ENCODE results near the gene ITPRIPL1. TPM values are rescaled to one million over a fixed set of nuclear protein-coding genes. Genes with fewer than 3 reads are reported as not detected.

Gene ITPRIPL1
- polyA plus RNA-seq, 1 of the 3 experiments (the other 2 are of a cell fraction), result 5.0 TPM

GRCh38 chr2:96305091-96305978 is 19.8 kb upstream of the ITPRIPL1 start, which contains the start of gene SNRNP200 (continued):
- peak; percentile 90 for TF ChIP-seq MXI1 (IDR thresholded peaks at IDR 0.05; ENCODE audit: low read depth, low read length)

GRCh38 chr2:96305979-96306308 is 19.2 kb upstream of the ITPRIPL1 start:
- H3K9me3 ChIP-seq, result no peaks in the 10 kb centered on the region

GRCh38 chr2:96306370-96306769 is 18.7 kb upstream of the ITPRIPL1 start:
- Histone ChIP-seq H4K20me1 (ENCODE audit: insufficient read depth) (peaks cover 3% of the 10 kb centered on the region; the same call in 1 of the 2 replicates), H3K9me2 (no peaks in the 10 kb centered on the region), H3K4me1 (ENCODE audit: control insufficient read depth in 1 of 2, insufficient read depth in 2 of 2, low read depth in 1 of 2, low read length in 1 of 2) (peaks cover 18 to 20% of the 10 kb centered on the region in 2 experiments), H3K27ac (ENCODE audit: low read depth in 2 of 2, low read length in 1 of 2) (peak overlapping the region; percentile 67 to 79; a peak in 3 of 4 replicates), H3K4me3 (ENCODE audit: low read depth in 2 of 2, low read length in 1 of 2) (peak overlapping the region; percentile 64 to 87), H2AFZ (ENCODE audit: low read depth) (peak overlapping the region; percentile 80), H3K4me2 (peak overlapping the region; percentile 87), H3K9ac (peak overlapping the region; percentile 88; the same call in 1 of the 2 replicates), H3K27me3 (ENCODE audit: insufficient read depth) (no peaks in the 10 kb centered on the region), H3F3A (replicated peaks; ENCODE audit: insufficient read depth) (no peaks in the 10 kb centered on the region), H3K36me3 (replicated peaks in 1 of 2; ENCODE audit: control insufficient read depth in 1 of 2, insufficient read depth in 2 of 2, low read length in 1 of 2) (peaks cover 30% of the 10 kb centered on the region in 2 experiments), H3K9me3 (no peaks in the 10 kb centered on the region), H3K79me2 (ENCODE audit: insufficient read depth) (peaks cover 48% of the 10 kb centered on the region)
- ChIA-PET POLR2A (interaction anchor here (1.2 to 3.0 kb wide), 2 partner anchors 15 to 18 kb away, joined by 3 to 20 read pairs; no protein-coding TSS in a partner anchor), CTCF (interaction anchor here (0.9 to 1.9 kb wide), 3 partner anchors 15 to 202 kb away, joined by 3 to 10 read pairs (median 6); no protein-coding TSS in a partner anchor)
- 0 out of 2 replicates have a peak, but pooled peaks have one; percentile 23 for TF ChIP-seq SIN3A (IDR thresholded peaks at IDR 0.05; ENCODE audit: borderline replicate concordance, low read depth, low read length)
- no peak for TF ChIP-seq YY1 (IDR thresholded peaks at IDR 0.05; ENCODE audit: low read depth)
- 88% methylated on average over 3 of the region's 3 CpGs for WGBS (ENCODE audit: low lambda C conversion rate)
- DNase-seq, result no peak

More at GRCh38 chr2:96305979-96306308, 19.2 kb upstream of the ITPRIPL1 start:
- H3K4me2 ChIP-seq, result peak overlapping the region; percentile 87
- peak overlapping the region; percentile 80 for H2AFZ ChIP-seq (ENCODE audit: low read depth)
- peaks cover 53% of the 10 kb centered on the region for H3K79me2 ChIP-seq (ENCODE audit: insufficient read depth)
- peaks cover 3% of the 10 kb centered on the region; the same call in 1 of the 2 replicates for H4K20me1 ChIP-seq (ENCODE audit: insufficient read depth)
- H3K4me1 ChIP-seq (ENCODE audit: control insufficient read depth in 1 of 2, insufficient read depth in 2 of 2, low read depth in 1 of 2, low read length in 1 of 2), result peaks cover 18 to 20% of the 10 kb centered on the region in 2 experiments
- 6% methylated on average over 9 of the region's 9 CpGs for WGBS (ENCODE audit: low lambda C conversion rate)
- H3K27me3 ChIP-seq (ENCODE audit: insufficient read depth), result no peaks in the 10 kb centered on the region
- H3K36me3 ChIP-seq (replicated peaks in 1 of 2; ENCODE audit: control insufficient read depth in 1 of 2, insufficient read depth in 2 of 2, low read length in 1 of 2), result peaks cover 33 to 34% of the 10 kb centered on the region in 2 experiments
- ChIA-PET CTCF (interaction anchor here (0.9 to 1.9 kb wide), 3 partner anchors 16 to 203 kb away, joined by 3 to 10 read pairs (median 6); no protein-coding TSS in a partner anchor), POLR2A (interaction anchor here (0.7 to 3.0 kb wide), 6 partner anchors 15 to 41 kb away, joined by 3 to 20 read pairs (median 4); partner anchors contain the start of gene ITPRIPL1)
- TF ChIP-seq NRF1 (IDR thresholded peaks at IDR 0.05; ENCODE audit: low read depth, low read length), result peak; percentile 11; the same call in 1 of the 2 replicates
- TF ChIP-seq NFIC (IDR thresholded peaks at IDR 0.05; ENCODE audit: borderline replicate concordance), result no peak
- peak overlapping the region; percentile 64 to 87 for H3K4me3 ChIP-seq (ENCODE audit: low read depth in 2 of 2, low read length in 1 of 2)
- H3K9ac ChIP-seq, result peak overlapping the region; percentile 88
- H3K9me2 ChIP-seq, result no peaks in the 10 kb centered on the region
- H3K27ac ChIP-seq (ENCODE audit: low read depth in 2 of 2, low read length in 1 of 2), result peak overlapping the region; percentile 67 to 79
- no peaks in the 10 kb centered on the region for H3F3A ChIP-seq (replicated peaks; ENCODE audit: insufficient read depth)
- peak; percentile 30 for DNase-seq

GRCh38 chr2:96308248-96308647 is 16.9 kb upstream of the ITPRIPL1 start:
- Histone ChIP-seq H3K79me2 (ENCODE audit: insufficient read depth) (peaks cover 30% of the 10 kb centered on the region), H3K9me3 (no peaks in the 10 kb centered on the region), H3K4me2 (no peak overlapping the region), H3K36me3 (replicated peaks in 1 of 2; ENCODE audit: control insufficient read depth in 1 of 2, insufficient read depth in 2 of 2, low read length in 1 of 2) (peaks cover 11 to 12% of the 10 kb centered on the region in 2 experiments), H3K27ac (ENCODE audit: low read depth in 2 of 2, low read length in 1 of 2) (no peak overlapping the region), H3K4me1 (ENCODE audit: control insufficient read depth in 1 of 2, insufficient read depth in 2 of 2, low read depth in 1 of 2, low read length in 1 of 2) (peaks cover 15 to 18% of the 10 kb centered on the region in 2 experiments), H4K20me1 (ENCODE audit: insufficient read depth) (no peaks in the 10 kb centered on the region), H3K9ac (no peak overlapping the region), H3K4me3 (ENCODE audit: low read depth in 2 of 2, low read length in 1 of 2) (no peak overlapping the region), H2AFZ (ENCODE audit: low read depth) (no peak overlapping the region), H3K9me2 (no peaks in the 10 kb centered on the region), H3K27me3 (ENCODE audit: insufficient read depth) (no peaks in the 10 kb centered on the region), H3F3A (replicated peaks; ENCODE audit: insufficient read depth) (no peaks in the 10 kb centered on the region)
- POLR2A ChIA-PET, result no interaction called here
- no peak for DNase-seq
- 80% methylated on average over 5 of the region's 5 CpGs for WGBS (ENCODE audit: low lambda C conversion rate)
- TF ChIP-seq, protein P1, sequence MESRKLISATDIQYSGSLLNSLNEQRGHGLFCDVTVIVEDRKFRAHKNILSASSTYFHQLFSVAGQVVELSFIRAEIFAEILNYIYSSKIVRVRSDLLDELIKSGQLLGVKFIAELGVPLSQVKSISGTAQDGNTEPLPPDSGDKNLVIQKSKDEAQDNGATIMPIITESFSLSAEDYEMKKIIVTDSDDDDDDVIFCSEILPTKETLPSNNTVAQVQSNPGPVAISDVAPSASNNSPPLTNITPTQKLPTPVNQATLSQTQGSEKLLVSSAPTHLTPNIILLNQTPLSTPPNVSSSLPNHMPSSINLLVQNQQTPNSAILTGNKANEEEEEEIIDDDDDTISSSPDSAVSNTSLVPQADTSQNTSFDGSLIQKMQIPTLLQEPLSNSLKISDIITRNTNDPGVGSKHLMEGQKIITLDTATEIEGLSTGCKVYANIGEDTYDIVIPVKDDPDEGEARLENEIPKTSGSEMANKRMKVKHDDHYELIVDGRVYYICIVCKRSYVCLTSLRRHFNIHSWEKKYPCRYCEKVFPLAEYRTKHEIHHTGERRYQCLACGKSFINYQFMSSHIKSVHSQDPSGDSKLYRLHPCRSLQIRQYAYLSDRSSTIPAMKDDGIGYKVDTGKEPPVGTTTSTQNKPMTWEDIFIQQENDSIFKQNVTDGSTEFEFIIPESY (IDR thresholded peaks at IDR 0.05; ENCODE audit: borderline replicate concordance, low read depth), result no peak
- TF ChIP-seq PBX3 (IDR thresholded peaks at IDR 0.05) (no peak), CTCF (IDR thresholded peaks at IDR 0.05) (no peak)
- CTCF ChIA-PET, result no interaction called here
